Nephron (organoid): ENCODE data around the gene PARL.

ENCODE experiments used
- H3K27ac Mint-ChIP-seq, 3 experiments: 2 replicates each; pipeline ENCODE4 v1.8.0; 2020; ENCODE audit warnings: mixed read lengths in 3 of 3, mild to moderate bottlenecking in 2 of 3, moderate library complexity in 1 of 3
- H3K27me3 Mint-ChIP-seq: 2 replicates; pipeline ENCODE4 v1.8.0; 2021; ENCODE audit warnings: low read depth, mild to moderate bottlenecking, moderate library complexity, mixed read lengths
- H3K36me3 Mint-ChIP-seq: 2 replicates; pipeline ENCODE4 v1.8.0; 2020; ENCODE audit warnings: low read depth, mixed read lengths
- H3K4me1 Mint-ChIP-seq: 2 replicates; pipeline ENCODE4 v1.8.0; 2020; ENCODE audit warnings: mixed read lengths
- H3K4me3 Mint-ChIP-seq, 3 experiments: 2 replicates each; pipeline ENCODE4 v1.8.0; 2020; ENCODE audit warnings: mild to moderate bottlenecking in 3 of 3, mixed read lengths in 3 of 3, moderate library complexity in 2 of 3
- H3K9me3 Mint-ChIP-seq: 2 replicates; pipeline ENCODE4 v1.8.0; 2020; ENCODE audit warnings: mixed read lengths
- TF ChIP-seq, protein P1 (sequence below), 3 experiments: fragments of 200-600 bp; sonication (generic); IDR thresholded peaks; one replicate each; pipeline ENCODE4 v1.5.0; 2021; ENCODE audit warnings: antibody characterized with exemption in 3 of 3; ENCODE audit not compliant: unreplicated experiment in 3 of 3

PARL gene

DNA sequence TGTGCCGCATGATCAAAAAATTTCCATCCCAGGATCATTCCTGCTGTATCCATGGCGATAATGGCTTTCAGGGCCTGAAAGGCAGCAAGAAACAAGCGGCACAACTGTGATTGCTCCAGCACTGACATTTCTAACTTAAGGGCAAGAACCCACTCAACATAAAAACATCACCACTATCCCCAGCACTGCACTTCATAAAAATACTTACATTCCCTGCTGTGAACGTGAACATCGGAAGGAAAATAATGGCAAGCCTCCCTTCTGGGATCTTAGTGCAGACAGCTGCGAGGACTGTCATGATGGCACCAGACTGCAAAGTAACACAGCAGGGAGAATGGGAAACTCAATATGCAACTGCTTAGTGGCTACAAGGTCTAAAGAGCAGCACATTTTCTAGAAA, 51.2 kb downstream of the PARL start:
- Mint-ChIP-seq H3K4me3 (no peak overlapping the region), H3K27ac (peak overlapping the region in 1 of 3 experiments; percentile 54), H3K27me3 (no peaks in the 10 kb centered on the region), H3K4me1 (no peaks in the 10 kb centered on the region), H3K36me3 (peaks cover 52% of the 10 kb centered on the region), H3K9me3 (no peaks in the 10 kb centered on the region)
- TF ChIP-seq, protein P1, sequence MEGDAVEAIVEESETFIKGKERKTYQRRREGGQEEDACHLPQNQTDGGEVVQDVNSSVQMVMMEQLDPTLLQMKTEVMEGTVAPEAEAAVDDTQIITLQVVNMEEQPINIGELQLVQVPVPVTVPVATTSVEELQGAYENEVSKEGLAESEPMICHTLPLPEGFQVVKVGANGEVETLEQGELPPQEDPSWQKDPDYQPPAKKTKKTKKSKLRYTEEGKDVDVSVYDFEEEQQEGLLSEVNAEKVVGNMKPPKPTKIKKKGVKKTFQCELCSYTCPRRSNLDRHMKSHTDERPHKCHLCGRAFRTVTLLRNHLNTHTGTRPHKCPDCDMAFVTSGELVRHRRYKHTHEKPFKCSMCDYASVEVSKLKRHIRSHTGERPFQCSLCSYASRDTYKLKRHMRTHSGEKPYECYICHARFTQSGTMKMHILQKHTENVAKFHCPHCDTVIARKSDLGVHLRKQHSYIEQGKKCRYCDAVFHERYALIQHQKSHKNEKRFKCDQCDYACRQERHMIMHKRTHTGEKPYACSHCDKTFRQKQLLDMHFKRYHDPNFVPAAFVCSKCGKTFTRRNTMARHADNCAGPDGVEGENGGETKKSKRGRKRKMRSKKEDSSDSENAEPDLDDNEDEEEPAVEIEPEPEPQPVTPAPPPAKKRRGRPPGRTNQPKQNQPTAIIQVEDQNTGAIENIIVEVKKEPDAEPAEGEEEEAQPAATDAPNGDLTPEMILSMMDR (IDR thresholded peaks at IDR 0.05; ENCODE audit: unreplicated experiment in 3 of 3), result no peak

GRCh38 chr3:183830187-183830586, 54.5 kb downstream of the PARL start:
- H3K36me3 Mint-ChIP-seq, result peaks cover 53% of the 10 kb centered on the region
- no peaks in the 10 kb centered on the region for H3K9me3 Mint-ChIP-seq
- no peak overlapping the region for H3K4me3 Mint-ChIP-seq
- no peak overlapping the region for H3K27ac Mint-ChIP-seq
- H3K27me3 Mint-ChIP-seq, result peaks cover 4% of the 10 kb centered on the region
- TF ChIP-seq, protein P1 (IDR thresholded peaks at IDR 0.05; ENCODE audit: unreplicated experiment in 3 of 3), result no peak
- peaks cover 11% of the 10 kb centered on the region for H3K4me1 Mint-ChIP-seq

DNA sequence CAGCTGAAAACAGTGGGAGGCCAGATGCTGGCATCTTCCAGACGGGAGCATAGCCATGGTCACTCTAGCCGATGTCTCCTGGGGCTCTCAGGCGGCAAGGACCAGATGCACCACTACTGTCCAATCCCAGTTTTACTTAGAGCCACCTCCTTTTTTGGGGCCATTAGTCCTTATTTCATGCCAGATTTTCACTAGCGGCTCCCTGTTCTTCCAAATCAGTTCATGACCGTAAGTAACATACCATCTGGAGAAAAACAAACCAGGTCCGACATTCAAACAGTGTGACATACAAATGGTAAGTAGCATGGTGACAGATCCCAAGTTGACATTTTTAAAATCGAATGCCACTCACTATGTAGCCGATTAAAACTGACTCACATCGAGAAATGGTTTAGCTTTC, 55.2 kb downstream of the PARL start:
- Mint-ChIP-seq H3K4me3 (no peak overlapping the region), H3K9me3 (no peaks in the 10 kb centered on the region), H3K27me3 (peaks cover 5% of the 10 kb centered on the region), H3K27ac (no peak overlapping the region), H3K36me3 (peaks cover 51% of the 10 kb centered on the region), H3K4me1 (peaks cover 12% of the 10 kb centered on the region)
- TF ChIP-seq, protein P1 (IDR thresholded peaks at IDR 0.05; ENCODE audit: unreplicated experiment in 3 of 3), result no peak

DNA sequence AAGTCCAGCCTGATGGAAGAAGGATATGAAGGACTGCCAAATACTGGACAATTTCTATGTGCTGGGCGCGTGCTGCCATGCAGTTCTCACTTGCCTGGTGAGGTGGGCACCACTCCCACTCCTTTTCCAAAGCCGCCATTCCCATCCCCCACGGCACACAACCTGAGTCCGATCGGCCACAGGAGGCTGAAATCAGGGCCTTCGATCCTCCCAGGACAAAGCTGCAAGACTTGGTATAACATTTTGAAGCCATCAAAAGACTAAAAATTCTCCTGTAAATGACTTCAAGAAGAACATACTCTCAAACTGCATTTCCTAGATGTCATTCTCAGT, 56.2 kb downstream of the PARL start:
- Mint-ChIP-seq H3K9me3 (no peaks in the 10 kb centered on the region), H3K36me3 (peaks cover 43% of the 10 kb centered on the region), H3K4me1 (peaks cover 19% of the 10 kb centered on the region), H3K4me3 (no peak overlapping the region), H3K27ac (no peak overlapping the region), H3K27me3 (peaks cover 11% of the 10 kb centered on the region)
- TF ChIP-seq, protein P1 (IDR thresholded peaks at IDR 0.05; ENCODE audit: unreplicated experiment in 3 of 3), result no peak

GRCh38 chr3:183827809-183828537, 56.7 kb downstream of the PARL start:
- Mint-ChIP-seq H3K4me3 (no peak overlapping the region), H3K36me3 (peaks cover 40% of the 10 kb centered on the region), H3K4me1 (peaks cover 19% of the 10 kb centered on the region), H3K27me3 (peaks cover 11% of the 10 kb centered on the region), H3K9me3 (no peaks in the 10 kb centered on the region), H3K27ac (no peak overlapping the region)
- TF ChIP-seq, protein P1 (IDR thresholded peaks at IDR 0.05; ENCODE audit: unreplicated experiment in 3 of 3), result no peak
